Measurements from ENCODE around the gene TACC2.

GRCh38 chr10:121978511-121978910 lies 10.5 kb upstream of the TACC2 start:
- no peak for TF ChIP-seq CTCF (IDR thresholded peaks at IDR 0.05)
- TF ChIP-seq POLR2A (IDR thresholded peaks at IDR 0.05): no peak
- TF ChIP-seq EP300 (IDR thresholded peaks at IDR 0.05): no peak

Measured in tibial nerve (tissue), 4 donors.